GM19193 (cell line): ENCODE data around the gene LCN2.

Experiments used
- POLR2A ChIP-seq: IDR thresholded peaks from 4 replicates; pipeline ENCODE4 v1.6.1; 2011; ENCODE audit not compliant: insufficient read depth, insufficient read length; ENCODE audit errors: extremely low read depth

Gene LCN2

DNA sequence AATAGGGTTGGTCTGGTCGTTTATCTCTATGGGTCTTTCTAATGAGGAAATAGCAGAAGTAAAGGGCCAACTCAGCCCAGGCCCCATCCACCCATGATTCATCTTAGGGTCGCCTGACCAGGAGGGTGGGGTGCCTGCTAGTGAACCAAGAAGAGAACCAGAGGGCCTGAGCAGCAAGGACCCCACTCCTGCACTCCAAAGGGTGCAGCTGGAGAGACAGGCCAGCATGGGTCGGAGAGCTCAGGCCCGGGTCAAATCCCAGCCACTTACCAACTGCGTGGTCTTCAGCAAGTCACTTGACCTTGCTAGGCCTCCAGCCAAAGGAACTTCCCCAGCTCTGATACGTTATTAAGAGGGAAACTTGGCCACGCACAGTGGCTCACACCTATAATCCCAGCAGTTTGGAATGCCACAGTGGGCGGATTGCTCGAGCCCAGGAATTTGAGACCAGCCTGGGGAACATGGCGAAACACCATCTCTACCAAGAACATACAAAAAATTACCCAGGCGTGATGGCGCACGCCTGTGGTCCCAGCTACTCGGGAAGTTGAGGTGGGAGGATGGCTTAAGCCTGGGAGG, 15.1 kb downstream of the LCN2 start:
- TF ChIP-seq POLR2A = no peak

DNA sequence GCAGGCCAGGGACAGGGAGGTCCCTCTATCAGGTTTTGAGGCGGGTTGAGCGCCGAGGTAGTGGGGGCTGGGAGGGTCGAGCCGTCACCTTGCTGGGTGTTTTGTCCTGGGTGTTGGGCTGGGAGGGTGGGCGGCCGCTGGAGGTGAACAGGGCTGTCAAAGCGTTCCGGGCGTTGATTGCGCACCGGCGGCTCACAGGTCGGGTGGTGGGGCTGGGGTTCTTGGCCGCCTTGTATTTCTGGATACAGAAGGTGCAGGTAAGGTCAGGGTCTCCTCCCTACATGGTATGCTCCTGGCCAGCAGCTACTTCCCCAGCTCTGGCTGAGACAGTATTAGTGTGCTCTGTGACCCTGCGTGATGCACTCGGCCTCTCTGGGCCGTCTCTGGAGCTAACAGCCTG, 16.9 kb downstream of the LCN2 start:
- TF ChIP-seq POLR2A = no peak

DNA sequence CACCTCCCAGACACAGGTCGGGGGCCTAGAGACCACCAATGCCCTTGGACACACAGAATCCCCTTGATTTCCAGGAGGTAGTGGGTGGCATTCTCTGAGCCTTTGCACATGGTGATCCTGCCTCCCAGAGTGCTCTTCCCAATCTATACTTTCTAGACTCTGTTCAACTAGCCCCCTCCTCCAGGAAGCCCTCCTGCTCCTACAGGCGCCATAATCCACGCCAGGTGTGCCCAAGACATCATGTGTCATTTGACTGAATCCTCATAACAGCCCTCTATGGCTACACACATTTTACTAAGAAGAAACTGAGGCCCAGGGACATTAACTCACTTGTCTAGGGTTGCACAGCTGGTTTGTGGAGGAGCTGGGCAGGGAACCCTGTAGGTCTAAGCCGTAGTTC, 18.0 kb downstream of the LCN2 start:
- no peak for TF ChIP-seq POLR2A

DNA sequence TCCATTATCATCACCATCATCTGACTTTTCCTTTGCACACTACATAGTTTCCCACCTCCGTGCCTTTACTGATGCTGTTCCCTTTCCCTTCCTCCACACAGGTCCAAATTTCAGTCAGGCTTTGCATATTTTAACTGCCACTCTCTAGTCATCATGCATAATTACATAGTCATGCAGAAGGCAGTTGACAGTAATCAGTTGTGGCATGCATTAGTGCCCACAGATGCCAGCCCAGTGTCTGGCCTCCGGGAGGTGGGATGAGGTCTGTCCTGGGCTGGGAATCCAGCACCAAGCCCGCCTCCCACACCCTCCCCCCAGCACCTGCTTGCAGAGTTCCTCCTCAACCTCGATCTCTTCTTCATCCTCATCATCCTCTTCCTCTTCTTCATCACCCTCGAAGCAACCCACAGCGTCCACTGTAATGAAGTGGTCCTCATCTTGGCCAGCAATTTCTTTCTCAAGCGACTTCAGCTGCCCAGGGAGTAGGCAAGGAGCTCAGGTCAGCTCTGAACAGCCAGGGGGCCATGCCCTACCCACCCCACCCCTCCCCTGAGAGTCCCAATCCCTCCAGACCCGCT, 19.6 kb downstream of the LCN2 start:
- TF ChIP-seq POLR2A = no peak

DNA sequence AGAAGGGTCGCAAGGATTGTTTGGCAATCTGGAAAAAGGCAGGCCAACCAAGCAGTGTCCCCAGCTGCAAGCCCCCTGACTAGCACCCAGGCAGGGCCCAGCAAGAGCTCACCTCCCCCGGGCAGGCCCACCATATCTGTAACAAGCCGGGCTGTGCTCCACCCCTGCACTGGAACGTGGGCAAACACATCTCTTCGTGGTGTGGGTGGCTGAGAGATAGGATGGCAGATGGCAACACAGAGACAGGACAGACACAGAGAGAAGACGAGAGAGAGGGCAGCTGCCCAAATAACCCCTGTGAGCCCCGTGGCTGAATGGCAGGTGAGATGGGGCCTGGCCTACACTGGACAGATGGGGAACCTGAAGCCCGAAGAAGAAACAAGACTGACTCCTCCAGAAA, 20.2 kb downstream of the LCN2 start:
- no peak for TF ChIP-seq POLR2A

DNA sequence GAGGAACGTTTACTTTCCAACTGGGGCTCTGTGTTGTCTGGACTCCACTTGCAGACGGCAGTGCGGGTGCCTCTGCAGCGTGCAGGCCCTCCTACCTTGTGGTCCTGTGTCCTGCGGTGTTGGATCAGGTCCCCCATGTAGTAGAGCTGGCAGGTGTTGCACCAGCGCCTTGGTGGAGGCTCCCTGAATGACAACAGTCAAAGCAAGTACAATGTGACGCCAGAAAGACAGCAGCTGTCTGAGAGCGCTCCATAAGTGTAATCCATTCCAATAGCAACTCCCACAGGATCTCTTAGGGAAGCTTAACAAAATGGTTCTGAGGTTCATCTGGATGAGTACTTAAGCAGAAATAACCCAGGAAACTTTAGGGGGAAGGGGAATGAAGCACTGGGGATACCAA, 20.7 kb downstream of the LCN2 start:
- TF ChIP-seq POLR2A = no peak

DNA sequence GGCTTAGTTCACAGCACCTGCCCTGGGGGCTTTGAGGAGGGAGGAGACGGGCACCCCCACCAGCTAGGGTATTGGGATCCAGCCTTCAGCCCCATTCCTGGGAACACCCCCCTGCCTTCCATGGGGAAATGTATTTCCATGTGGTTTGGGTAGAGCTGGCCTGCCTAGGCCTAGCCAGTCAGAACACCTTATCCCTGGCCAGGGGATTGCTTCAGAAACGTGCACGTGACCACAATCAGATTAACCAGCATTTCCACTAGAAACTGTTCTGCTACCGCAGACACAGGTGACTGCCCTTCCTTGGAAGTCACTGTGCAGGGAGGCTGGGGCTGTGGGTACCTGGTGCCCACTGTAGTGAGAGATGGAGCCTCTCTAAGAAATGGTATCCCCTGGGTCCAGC, 24.8 kb downstream of the LCN2 start:
- no peak for TF ChIP-seq POLR2A

DNA sequence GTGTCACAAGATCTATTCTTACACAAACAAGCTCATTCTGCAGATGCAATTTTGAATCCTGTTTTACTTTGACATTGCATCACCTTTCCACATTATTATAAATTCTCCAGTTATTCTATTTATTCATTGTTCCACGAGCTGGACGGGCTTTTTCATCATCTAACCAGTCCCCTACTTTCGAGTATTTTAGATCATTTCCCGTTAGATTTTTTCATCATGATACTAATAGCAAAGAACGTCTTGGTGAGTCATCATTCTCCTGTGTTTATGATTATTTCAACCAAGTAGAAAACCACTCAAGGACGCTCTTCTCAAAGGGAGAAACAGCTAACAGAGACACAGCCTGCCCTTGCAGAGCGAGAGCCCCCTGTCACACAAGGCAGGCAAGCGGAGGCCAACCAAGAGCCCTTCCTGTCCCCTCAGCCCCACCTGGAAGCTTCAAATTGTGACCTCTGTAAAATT, 25.9 kb downstream of the LCN2 start:
- TF ChIP-seq POLR2A = no peak

DNA sequence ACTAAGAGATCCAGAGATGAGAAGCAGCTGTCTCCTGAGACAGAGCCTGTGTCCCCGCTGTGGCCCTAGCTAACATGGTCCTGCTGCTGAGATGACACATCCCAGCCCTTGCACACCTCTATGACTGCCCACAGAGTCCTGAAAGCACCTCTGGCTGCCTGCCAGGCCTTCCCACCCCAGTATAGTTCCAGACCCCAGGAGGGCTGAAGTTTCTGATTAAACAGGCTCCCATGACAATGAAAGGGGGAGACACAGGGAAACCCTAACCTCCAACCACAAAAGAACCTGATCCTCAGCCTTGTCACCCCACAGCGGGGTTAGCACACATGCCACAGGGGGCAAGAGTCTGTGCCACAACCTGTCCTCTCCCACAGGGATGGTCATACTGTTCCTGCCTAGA, 26.5 kb downstream of the LCN2 start:
- no peak for TF ChIP-seq POLR2A

DNA sequence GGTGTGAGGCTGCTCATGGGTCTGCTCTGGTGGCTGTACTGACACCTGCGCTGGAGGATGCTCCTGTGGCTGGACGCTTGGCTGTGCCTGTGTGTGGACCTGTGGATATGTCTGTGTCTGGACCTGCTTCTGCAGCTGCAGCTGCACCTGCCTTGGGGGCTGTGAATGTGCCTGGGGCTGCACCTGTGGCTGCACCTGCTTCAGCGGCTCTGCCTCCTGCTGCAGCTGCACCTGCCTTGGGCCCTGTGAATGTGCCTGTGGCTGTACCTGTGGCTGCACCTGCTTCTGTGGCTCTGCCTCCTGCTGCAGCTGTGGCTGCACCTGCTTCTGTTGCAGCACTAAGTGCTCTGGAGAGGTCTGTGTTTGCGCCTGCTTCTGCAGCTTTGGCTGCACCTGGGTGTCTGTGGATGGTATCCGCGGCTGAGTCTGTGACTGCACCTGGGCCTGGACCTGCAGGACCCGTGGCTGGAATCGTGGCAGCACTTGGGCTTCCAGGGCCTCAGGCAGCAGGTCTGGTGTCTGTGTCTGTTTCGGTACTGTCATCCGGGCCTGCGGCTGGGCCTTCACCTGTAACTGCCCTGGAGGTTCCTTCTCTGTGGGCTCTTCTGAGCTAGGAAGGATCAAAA, 29.7 kb downstream of the LCN2 start:
- no peak for TF ChIP-seq POLR2A

DNA sequence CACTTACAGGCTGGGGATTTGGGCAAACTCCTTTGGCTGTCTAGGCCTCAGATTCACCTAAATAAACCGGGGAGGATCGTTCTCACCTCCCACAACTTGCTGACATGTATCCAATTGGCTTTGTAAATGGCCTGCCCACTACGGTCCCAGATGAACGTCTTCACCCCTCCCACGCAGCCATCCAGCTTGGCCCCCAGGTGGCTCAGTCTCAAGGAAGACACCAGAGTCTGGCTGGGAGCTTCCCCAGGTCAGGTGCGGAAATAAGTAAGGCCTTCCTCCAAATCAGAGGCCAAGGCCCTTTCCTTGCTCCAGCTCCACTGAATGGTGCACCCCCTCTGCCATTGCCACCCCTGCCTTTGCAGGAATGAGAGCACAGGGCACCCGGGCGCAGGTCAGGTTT, 30.7 kb downstream of the LCN2 start:
- no peak for TF ChIP-seq POLR2A

DNA sequence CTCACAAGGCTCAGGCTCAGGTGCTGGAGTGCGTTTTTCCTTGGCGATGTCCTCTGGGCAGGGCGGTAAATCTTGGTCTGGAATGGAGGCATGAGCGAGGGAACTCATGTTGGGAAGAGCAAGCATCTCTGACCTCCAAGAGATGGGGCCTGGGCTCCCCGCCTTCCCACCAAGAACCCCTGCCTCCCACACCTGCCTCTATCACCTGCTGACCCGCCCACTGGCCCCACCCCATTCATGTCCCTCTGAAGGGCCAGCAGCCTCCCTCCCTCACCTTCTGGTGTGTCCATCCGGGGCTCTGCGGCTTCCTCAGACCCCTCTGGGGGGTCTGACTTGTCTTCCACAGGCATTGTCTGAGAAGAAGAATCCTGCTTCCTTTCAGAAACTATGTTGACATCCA, 31.2 kb downstream of the LCN2 start:
- no peak for TF ChIP-seq POLR2A

DNA sequence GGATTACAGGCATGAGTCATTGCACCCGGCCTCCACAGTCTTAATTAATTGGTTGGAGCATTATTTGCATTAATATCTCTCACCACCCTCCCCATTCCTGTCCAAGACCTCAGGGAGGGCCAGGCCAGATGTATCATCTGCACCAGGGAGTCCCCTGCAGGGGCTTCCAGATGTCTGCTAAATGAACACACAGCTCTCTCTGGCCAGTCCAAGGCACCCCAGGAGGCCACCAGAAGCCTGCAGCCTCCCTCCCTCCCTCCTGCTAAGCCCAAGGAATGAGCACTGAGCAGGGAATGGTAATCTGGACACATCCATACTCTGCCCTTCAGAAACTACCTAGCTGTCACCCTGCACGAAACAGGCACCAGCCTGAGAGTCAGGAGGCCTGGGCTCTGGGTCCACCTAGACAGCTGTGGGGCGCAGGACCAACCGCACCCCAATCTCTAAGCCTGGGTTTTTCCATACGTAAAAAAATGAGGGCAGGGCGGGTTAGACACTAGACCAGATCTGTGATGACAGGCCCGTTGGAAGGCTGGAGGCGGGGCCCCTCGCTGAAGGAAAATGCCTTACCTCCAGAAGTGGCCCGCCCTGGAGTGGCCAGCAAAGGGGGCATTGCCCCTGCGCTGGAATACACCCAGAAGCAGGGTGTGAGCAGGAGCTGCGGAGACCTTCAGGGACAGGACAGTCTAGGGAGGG, 33.8 kb downstream of the LCN2 start:
- TF ChIP-seq POLR2A = no peak

DNA sequence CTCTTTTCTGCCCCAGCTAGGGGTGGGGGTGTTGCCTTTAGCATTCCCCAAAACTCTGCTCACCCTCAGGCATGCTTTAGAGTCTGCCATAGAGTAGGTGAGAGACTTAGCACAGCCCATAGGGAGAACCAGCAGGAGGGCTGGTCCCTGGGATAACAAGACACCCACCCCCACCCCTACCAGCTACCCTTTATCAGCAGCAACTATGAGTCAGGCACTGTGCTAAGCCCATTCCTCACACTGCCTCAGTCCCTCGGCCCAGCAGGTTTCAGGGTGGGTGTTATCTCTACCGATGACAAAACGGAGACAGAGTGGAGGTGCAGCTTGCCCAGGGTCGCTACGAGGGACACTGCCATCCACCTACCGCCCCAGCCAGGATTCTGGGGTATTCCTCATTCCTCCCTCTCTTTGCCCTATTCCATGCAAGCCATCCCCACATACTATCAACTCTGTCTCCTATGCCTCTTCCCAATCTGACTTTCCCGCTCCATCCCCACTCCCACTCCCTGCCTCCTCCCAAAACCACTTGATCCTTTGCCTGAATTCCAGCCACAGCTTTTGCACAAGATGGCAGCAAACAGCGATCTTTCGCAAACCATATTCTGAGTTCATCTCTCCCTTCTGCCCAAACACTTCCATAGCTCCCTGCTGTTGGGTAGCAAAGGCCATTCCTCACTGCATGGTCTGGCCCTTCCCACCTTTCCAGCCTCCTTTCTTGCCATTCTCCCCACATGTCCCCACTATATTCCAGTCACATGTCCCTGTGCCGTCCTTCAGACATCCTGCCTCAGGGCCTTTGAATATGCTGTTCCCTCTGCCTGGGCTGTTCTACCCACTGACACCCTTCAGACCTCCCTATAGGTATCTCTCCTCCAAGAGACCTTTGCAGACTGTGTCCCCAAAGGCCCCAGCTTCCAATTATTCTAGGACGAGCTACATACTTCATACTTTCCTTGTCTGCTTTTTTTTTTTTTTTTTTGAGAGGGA, 37.0 kb downstream of the LCN2 start:
- TF ChIP-seq POLR2A = no peak

DNA sequence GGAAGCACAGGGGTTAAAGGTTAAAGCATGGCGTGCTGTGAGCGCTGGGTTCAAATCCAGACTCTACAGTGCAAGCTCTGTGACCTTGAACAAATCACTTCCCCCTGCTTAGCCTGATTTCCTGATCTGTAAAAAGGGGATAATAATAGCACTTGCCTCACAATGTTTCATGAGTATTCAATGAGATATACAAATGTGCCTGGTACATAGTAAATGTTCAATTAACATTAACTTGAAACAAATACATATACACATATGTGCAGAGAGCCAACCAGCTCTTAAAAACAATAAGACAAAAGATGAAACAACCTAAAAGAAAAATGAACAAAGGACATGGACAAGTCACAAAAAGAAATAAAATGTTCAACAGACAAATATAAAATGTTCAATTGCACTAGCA, 38.1 kb downstream of the LCN2 start:
- TF ChIP-seq POLR2A = no peak
